Coronary artery (tissue), 2 donors: ENCODE data around the gene MTA1.

Experiments used
- DNase-seq: peaks from one replicate; pipeline ENCODE4 v3.0.0-alpha.2; 2017; ENCODE audit warnings: low spot score
- H3K27ac ChIP-seq, 2 donors: fragments of 200-600 bp; sonication (generic); one replicate each; pipeline ENCODE4 v1.5.1; 2016 to 2019
- H3K4me3 ChIP-seq: fragments of 200-600 bp; sonication (generic); 2 replicates; pipeline ENCODE4 v1.5.1; 2016; ENCODE audit warnings: mild to moderate bottlenecking, moderate library complexity
- CTCF ChIP-seq: fragments of 200-600 bp; sonication (generic); IDR thresholded peaks from one replicate; pipeline ENCODE4 v1.5.1; 2019; ENCODE audit warnings: antibody characterized with exemption

Gene MTA1

GRCh38 chr14:105467249-105467941, 47.8 kb downstream of the MTA1 start:
- TF ChIP-seq CTCF: no peak

GRCh38 chr14:105467942-105468471, 48.4 kb downstream of the MTA1 start:
- Histone ChIP-seq H3K27ac (peak overlapping the region; percentile 79 to 96), H3K4me3 (no peak overlapping the region)
- no peak for DNase-seq
- no peak for TF ChIP-seq CTCF

More at GRCh38 chr14:105467249-105467941, 47.8 kb downstream of the MTA1 start:
- no peak for DNase-seq
- no peak overlapping the region for H3K4me3 ChIP-seq
- peak overlapping the region; percentile 79 to 96 for H3K27ac ChIP-seq

- no peak for TF ChIP-seq CTCF
- DNase-seq: no peak
- H3K4me3 ChIP-seq: no peak overlapping the region
- H3K27ac ChIP-seq: peak overlapping the region; percentile 79 to 96
Observed at GRCh38 chr14:105468621-105469241, 49.1 kb downstream of the MTA1 start.

GRCh38 chr14:105469456-105470349, 50.1 kb downstream of the MTA1 start:
- TF ChIP-seq CTCF: no peak
- no peak for DNase-seq
- Histone ChIP-seq H3K27ac (peak overlapping the region; percentile 79 to 96), H3K4me3 (no peak overlapping the region)

- DNase-seq: no peak
- peak overlapping the region; percentile 96 to 100 for H3K27ac ChIP-seq
- no peak overlapping the region for H3K4me3 ChIP-seq
- TF ChIP-seq CTCF: no peak
Observed at GRCh38 chr14:105470350-105471296, 51.0 kb downstream of the MTA1 start.

- peak; percentile 12 for TF ChIP-seq CTCF
- peak overlapping the region; percentile 96 to 100 for H3K27ac ChIP-seq
Observed at GRCh38 chr14:105471297-105471821, 51.7 kb downstream of the MTA1 start.

More at GRCh38 chr14:105471297-105471821, 51.7 kb downstream of the MTA1 start:
- H3K4me3 ChIP-seq: no peak overlapping the region
- DNase-seq: no peak
